ENCODE measurements around the gene LDLRAD3.

DNA sequence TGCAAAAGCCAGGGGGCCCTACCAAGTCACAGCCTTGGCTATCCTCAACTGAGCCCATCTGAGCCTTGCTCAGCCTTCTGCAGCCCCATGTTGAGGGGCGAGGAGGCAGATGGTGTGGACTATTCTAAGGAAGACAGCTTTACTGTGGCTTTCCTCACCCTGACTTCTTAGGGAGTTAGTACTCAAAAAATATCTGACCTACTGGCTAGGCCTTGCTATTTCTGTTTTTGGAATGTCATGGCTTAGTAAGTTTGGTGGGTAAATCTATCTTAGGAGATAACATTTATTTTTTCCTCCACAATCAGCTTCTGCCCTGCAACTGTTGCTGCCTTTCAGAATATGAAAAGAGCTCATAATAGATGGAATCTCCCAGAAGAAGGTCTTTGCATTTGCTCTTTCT is 80.9 kb downstream of the LDLRAD3 start:
- TF ChIP-seq, protein P1, sequence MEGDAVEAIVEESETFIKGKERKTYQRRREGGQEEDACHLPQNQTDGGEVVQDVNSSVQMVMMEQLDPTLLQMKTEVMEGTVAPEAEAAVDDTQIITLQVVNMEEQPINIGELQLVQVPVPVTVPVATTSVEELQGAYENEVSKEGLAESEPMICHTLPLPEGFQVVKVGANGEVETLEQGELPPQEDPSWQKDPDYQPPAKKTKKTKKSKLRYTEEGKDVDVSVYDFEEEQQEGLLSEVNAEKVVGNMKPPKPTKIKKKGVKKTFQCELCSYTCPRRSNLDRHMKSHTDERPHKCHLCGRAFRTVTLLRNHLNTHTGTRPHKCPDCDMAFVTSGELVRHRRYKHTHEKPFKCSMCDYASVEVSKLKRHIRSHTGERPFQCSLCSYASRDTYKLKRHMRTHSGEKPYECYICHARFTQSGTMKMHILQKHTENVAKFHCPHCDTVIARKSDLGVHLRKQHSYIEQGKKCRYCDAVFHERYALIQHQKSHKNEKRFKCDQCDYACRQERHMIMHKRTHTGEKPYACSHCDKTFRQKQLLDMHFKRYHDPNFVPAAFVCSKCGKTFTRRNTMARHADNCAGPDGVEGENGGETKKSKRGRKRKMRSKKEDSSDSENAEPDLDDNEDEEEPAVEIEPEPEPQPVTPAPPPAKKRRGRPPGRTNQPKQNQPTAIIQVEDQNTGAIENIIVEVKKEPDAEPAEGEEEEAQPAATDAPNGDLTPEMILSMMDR (IDR thresholded peaks at IDR 0.05): no peak
- no peak for TF ChIP-seq ZFX (IDR thresholded peaks at IDR 0.05; ENCODE audit: borderline replicate concordance)

Measured in 22Rv1 (cell line).